Neural cell (in vitro differentiated cells): Measurements from ENCODE around the gene EYS.

Experiments
- CTCF ChIP-seq: fragments of 450-650 bp; IDR thresholded peaks from 2 replicates; pipeline ENCODE4 v1.5.1; 2014; ENCODE audit warnings: antibody characterized with exemption, mild to moderate bottlenecking, moderate library complexity; ENCODE audit not compliant: poor library complexity, severe bottlenecking
- EZH2 ChIP-seq: fragments of 200-600, 300-800 bp; shearing (Covaris generic), sonication (generic); IDR thresholded peaks from 2 replicates; pipeline ENCODE4 v1.6.1; 2014; ENCODE audit warnings: antibody characterized with exemption, low read length, borderline replicate concordance, mild to moderate bottlenecking; ENCODE audit not compliant: insufficient read depth, poor library complexity, severe bottlenecking
- POLR2AphosphoS5 ChIP-seq: IDR thresholded peaks from 2 replicates; pipeline ENCODE4 v1.6.1; 2012
- SMC3 ChIP-seq: fragments of 450-650 bp; conservative IDR thresholded peaks from 2 replicates; pipeline ENCODE4 v1.6.1; 2014; ENCODE audit warnings: antibody characterized with exemption, mild to moderate bottlenecking, moderate library complexity; ENCODE audit not compliant: poor library complexity
- TAF1 ChIP-seq: IDR thresholded peaks from 2 replicates; pipeline ENCODE4 v1.6.1; 2012; ENCODE audit warnings: low read depth
- TF ChIP-seq, protein P1 (sequence below): IDR thresholded peaks from 2 replicates; pipeline ENCODE4 v1.6.1; 2012; ENCODE audit warnings: borderline replicate concordance

DNA sequence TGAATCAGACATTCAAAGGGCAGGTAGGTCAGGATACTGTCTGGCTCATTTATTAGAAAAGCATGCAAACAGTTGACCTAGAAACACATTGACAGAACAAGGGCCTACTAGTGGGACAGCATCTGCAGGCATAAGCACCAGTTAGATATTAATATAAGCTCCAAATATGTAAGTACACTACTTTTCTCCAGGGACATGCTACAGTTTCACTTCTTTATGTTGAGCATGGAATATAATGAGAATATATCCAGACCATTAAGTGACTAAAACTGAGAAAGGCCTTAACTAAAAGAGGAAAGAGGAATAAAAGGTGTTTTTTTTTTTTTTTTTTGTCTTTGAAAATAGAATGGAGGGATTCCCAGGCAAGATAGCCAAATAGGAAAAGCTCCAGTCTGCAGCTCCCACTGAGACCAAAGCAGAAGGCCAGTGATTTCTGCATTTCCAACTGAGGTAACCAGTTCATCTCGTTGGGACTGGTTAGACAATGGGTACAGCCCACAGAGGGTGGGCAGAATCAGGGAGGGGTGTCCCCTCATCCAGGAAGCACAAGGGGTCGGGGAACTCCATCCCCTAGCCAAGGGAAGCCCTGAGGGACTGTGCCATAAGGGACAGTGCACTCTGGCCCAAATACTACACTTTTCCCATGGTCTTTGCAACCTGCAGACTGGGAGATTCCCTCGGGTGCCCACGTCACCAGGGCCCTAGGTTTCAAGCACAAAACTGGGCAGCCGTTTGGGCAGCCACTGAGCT, 1819.8 kb downstream of the EYS start:
- TF ChIP-seq EZH2 = no peak
- TF ChIP-seq POLR2AphosphoS5 = no peak
- TF ChIP-seq CTCF = no peak
- no peak for TF ChIP-seq SMC3
- TF ChIP-seq, protein P1, sequence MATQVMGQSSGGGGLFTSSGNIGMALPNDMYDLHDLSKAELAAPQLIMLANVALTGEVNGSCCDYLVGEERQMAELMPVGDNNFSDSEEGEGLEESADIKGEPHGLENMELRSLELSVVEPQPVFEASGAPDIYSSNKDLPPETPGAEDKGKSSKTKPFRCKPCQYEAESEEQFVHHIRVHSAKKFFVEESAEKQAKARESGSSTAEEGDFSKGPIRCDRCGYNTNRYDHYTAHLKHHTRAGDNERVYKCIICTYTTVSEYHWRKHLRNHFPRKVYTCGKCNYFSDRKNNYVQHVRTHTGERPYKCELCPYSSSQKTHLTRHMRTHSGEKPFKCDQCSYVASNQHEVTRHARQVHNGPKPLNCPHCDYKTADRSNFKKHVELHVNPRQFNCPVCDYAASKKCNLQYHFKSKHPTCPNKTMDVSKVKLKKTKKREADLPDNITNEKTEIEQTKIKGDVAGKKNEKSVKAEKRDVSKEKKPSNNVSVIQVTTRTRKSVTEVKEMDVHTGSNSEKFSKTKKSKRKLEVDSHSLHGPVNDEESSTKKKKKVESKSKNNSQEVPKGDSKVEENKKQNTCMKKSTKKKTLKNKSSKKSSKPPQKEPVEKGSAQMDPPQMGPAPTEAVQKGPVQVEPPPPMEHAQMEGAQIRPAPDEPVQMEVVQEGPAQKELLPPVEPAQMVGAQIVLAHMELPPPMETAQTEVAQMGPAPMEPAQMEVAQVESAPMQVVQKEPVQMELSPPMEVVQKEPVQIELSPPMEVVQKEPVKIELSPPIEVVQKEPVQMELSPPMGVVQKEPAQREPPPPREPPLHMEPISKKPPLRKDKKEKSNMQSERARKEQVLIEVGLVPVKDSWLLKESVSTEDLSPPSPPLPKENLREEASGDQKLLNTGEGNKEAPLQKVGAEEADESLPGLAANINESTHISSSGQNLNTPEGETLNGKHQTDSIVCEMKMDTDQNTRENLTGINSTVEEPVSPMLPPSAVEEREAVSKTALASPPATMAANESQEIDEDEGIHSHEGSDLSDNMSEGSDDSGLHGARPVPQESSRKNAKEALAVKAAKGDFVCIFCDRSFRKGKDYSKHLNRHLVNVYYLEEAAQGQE = no peak
- TF ChIP-seq TAF1 = no peak
